ENCODE data around the gene KATNAL1. TPM values are rescaled to one million over a fixed set of nuclear protein-coding genes. Genes with fewer than 3 reads are reported as not detected.
A peak's percentile ranks its signal among the peaks of the same experiment; 100 is the strongest.

Gene KATNAL1
- total RNA-seq, 1 donor from 2014 or later, result 29.3 TPM

DNA sequence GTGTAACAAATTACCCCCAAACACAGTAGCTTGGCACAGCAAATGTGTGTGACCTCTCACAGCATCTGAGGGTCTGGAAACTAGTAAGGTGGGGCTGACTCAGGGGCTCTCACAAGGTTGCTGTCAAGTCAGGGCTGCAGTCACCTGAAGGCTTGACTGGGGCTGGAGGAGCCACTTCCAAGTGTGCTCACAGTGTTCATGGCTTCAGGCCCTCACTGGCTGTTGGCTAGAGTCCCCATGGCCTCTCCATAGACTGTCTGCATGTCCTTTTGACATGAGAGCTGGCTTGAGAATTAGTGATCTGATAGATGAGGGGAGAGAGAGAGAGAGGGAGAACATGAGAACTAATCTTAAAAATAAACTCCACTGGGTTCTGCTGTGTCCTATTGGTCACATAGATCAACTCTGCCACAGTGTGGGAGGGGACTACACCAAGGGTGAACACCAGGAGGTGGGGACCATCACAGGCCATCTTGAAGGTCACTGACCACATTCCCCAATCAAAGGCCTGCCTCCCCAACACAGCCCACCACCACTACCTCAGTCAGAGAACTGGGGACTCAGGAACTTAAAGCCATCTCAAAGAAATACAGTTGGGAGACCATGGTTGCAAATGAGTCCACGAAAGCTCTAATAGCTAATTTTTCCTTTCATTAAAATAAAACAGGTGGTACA, 38.2 kb upstream of the KATNAL1 start:
- Mint-ChIP-seq H3K4me3 (ENCODE audit: unreplicated experiment) (no peak overlapping the region), H3K36me3 (ENCODE audit: unreplicated experiment) (no peaks in the 10 kb centered on the region), H3K27me3 (ENCODE audit: unreplicated experiment) (no peaks in the 10 kb centered on the region), H3K4me1 (ENCODE audit: unreplicated experiment) (peaks cover 21% of the 10 kb centered on the region), H3K9me3 (ENCODE audit: unreplicated experiment) (no peaks in the 10 kb centered on the region), H3K27ac (ENCODE audit: unreplicated experiment) (no peak overlapping the region)
- no peak for TF ChIP-seq CTCF (IDR thresholded peaks at IDR 0.05)
- no peak for DNase-seq (ENCODE audit: extremely low spot score, unreplicated experiment)

DNA sequence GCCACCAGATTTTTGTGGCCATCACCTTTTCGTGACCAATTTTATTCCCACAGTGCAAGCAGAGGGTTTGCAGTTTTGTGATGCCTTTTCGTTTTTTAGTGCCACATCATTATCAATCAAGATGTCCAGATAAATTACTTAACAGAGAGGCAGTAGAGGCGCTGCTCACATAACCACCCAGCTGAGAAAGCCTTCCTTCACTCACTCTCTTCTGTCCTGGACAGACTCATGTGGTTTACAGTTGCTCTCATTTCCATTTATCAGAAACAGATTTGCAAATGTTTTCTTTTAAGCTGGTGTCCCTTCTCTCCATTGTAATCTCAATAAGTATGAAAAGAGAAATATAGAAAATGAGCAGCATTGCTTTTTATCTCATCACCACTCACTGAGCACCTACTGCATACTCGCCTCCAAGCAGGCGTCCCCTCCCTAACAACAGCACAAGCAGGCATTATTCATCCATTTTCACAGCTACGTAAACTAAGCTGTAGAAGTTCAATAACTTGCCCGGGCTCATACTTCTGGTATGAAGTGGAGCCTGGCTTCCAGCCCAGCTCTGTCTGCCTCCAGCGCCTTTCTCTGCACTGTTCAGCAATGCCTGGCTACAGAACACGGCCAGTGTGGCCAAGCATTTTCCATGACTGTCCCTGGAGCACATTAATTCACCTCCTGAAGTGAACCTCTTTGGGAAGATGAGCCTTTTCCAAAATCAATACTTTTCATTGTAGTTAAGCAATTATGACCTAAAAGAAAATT, 34.6 kb upstream of the KATNAL1 start:
- peak overlapping the region; percentile 81 for H3K27ac Mint-ChIP-seq (ENCODE audit: unreplicated experiment)
- H3K36me3 Mint-ChIP-seq (ENCODE audit: unreplicated experiment), result no peaks in the 10 kb centered on the region
- TF ChIP-seq CTCF (IDR thresholded peaks at IDR 0.05), result no peak
- no peaks in the 10 kb centered on the region for H3K27me3 Mint-ChIP-seq (ENCODE audit: unreplicated experiment)
- peak; percentile 86 for DNase-seq (ENCODE audit: extremely low spot score, unreplicated experiment)
- peaks cover 41% of the 10 kb centered on the region for H3K4me1 Mint-ChIP-seq (ENCODE audit: unreplicated experiment)
- H3K9me3 Mint-ChIP-seq (ENCODE audit: unreplicated experiment), result no peaks in the 10 kb centered on the region
- H3K4me3 Mint-ChIP-seq (ENCODE audit: unreplicated experiment), result peak overlapping the region; percentile 57

GRCh38 chr13:30340331-30341250, 33.2 kb upstream of the KATNAL1 start:
- Mint-ChIP-seq H3K27me3 (ENCODE audit: unreplicated experiment) (no peaks in the 10 kb centered on the region), H3K27ac (ENCODE audit: unreplicated experiment) (peak overlapping the region; percentile 51), H3K36me3 (ENCODE audit: unreplicated experiment) (no peaks in the 10 kb centered on the region), H3K9me3 (ENCODE audit: unreplicated experiment) (no peaks in the 10 kb centered on the region), H3K4me1 (ENCODE audit: unreplicated experiment) (peaks cover 41% of the 10 kb centered on the region), H3K4me3 (ENCODE audit: unreplicated experiment) (no peak overlapping the region)
- TF ChIP-seq CTCF (IDR thresholded peaks at IDR 0.05), result no peak
- peak; percentile 56 for DNase-seq (ENCODE audit: extremely low spot score, unreplicated experiment)

DNA sequence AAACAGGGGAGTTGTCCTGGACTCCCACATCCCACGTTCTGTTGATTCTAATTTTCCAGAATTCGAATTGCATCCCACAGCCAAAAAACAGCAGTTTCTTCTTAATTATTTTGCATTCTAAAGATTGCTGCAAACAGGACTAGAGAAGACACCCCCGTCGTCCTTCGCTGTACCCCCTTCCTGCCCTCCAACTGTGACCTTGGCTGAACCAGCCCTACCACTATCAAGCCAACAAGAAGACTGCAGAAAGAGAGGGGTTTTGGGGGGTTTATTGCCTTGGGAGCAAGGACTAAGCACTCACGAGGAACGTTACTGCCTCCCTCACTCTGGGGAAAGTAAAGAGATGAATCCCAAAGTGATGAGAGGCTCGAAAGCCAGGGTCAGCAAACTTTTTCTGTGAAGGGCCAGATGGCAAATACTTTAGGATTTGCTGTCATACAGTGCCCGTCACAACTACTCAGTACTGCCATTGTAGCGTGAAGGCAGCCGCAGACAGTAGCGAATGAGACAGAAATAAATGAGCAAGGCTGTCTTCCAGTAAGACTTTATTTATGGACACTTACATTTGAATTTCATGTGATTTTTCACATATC, 32.5 kb upstream of the KATNAL1 start:
- H3K27me3 Mint-ChIP-seq (ENCODE audit: unreplicated experiment), result no peaks in the 10 kb centered on the region
- H3K4me1 Mint-ChIP-seq (ENCODE audit: unreplicated experiment), result peaks cover 41% of the 10 kb centered on the region
- H3K27ac Mint-ChIP-seq (ENCODE audit: unreplicated experiment), result no peak overlapping the region
- no peaks in the 10 kb centered on the region for H3K9me3 Mint-ChIP-seq (ENCODE audit: unreplicated experiment)
- peak; percentile 25 for DNase-seq (ENCODE audit: extremely low spot score, unreplicated experiment)
- no peak overlapping the region for H3K4me3 Mint-ChIP-seq (ENCODE audit: unreplicated experiment)
- H3K36me3 Mint-ChIP-seq (ENCODE audit: unreplicated experiment), result no peaks in the 10 kb centered on the region
- no peak for TF ChIP-seq CTCF (IDR thresholded peaks at IDR 0.05)
